D721Med (cell line): ENCODE measurements around the gene CAMK4.

Experiments
- DNase-seq: peaks from one replicate; pipeline ENCODE4 v3.0.0; 2011; ENCODE audit warnings: low spot score; ENCODE audit not compliant: insufficient read length
- FAIRE-seq: peaks from 2 replicates; lab custom pipeline; 2011; peaks lifted over from hg19 to GRCh38; lab: Jason Lieb, UNC
- TF ChIP-seq, protein P1 (sequence below): IDR thresholded peaks from 2 replicates; pipeline ENCODE4 v1.5.1; 2012; ENCODE audit warnings: mild to moderate bottlenecking, control low read depth; ENCODE audit not compliant: insufficient read depth; ENCODE audit errors: missing control alignments

The CAMK4 gene

DNA sequence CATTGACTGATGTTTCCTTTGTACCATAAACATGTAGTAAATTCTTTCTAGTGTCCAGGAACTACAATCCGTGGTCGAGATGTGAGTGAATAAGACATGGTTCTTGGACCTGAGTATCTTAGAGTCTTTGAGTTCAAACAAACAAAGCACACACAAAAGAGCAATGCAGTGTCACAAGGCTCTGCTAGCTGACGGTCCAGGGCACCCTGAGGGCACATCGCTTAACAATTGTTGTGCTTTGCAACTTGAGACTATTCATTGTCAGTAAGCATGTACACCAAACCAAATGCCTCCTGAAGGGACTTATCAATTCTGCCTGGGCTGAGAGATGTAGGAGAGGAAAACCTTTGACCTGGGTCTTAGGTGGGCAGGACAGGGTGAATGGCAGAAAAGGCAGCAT, 84.8 kb downstream of the CAMK4 start:
- TF ChIP-seq, protein P1, sequence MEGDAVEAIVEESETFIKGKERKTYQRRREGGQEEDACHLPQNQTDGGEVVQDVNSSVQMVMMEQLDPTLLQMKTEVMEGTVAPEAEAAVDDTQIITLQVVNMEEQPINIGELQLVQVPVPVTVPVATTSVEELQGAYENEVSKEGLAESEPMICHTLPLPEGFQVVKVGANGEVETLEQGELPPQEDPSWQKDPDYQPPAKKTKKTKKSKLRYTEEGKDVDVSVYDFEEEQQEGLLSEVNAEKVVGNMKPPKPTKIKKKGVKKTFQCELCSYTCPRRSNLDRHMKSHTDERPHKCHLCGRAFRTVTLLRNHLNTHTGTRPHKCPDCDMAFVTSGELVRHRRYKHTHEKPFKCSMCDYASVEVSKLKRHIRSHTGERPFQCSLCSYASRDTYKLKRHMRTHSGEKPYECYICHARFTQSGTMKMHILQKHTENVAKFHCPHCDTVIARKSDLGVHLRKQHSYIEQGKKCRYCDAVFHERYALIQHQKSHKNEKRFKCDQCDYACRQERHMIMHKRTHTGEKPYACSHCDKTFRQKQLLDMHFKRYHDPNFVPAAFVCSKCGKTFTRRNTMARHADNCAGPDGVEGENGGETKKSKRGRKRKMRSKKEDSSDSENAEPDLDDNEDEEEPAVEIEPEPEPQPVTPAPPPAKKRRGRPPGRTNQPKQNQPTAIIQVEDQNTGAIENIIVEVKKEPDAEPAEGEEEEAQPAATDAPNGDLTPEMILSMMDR = no peak
- FAIRE-seq = peak; percentile 32

DNA sequence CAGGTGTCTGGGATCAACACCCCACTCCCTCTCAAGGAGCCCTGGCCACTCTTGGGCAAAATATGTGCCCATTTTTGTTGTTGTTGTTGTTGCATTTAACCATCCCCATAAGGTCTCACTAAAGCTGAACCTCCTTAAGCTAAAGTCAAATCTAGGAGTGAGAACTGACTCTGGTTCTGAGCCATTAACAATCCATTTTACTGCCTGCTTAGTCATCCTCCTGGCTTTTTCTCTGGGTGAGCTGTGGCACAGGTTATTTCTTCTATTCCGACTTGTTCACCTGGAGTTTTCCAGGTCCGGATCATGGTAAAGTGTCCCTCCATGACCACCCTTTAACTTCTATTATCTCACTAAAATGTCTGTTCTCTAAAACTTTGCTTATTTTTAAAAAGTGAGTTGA, 85.2 kb downstream of the CAMK4 start:
- TF ChIP-seq, protein P1 = no peak
- DNase-seq (no peak), FAIRE-seq (no peak)

More for the DNA sequence above, 84.8 kb downstream of the CAMK4 start:
- no peak for DNase-seq

DNA sequence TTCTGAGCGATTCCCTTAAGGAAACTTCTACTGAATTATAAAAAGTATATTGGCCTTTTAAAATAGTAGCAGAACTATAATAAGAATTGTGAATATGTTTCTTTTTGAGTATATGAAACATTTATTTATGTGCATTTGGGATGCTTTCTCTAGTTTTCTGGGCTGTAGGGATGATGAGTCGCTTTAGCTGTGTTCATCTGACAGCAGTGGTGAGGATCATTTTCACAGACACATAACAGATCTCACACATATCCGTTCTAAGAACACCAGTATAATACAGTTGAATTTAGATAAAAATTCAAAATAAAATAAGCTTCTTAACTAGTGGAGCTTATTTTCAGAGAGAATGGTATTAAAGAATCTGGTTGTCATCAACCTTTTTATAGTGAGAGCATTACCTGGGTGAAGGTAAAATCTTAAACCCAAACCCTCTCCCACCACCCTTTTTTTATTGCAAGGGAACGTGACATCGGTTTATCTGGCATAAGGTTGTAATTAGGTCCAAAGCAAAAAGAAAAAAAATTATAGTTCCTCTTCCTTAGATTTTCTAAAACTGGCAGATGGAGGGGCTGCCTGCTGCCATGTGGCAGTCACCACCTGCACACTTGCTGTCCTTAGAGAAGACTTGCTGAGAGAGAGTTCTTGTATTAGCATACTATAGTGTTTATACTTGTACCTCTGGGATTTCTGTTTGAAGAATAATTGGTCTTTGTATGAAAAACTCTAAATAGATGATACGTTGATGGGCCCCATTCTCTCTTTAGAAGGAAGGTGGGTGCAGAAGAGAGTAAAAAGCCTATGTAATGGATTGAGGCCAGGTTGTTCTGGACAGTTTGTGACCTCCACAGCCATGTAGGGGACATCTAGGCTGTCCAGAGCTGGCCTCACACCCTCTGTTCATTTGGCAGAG, 86.8 kb downstream of the CAMK4 start:
- TF ChIP-seq, protein P1 = no peak
- DNase-seq = no peak
- FAIRE-seq = no peak

DNA sequence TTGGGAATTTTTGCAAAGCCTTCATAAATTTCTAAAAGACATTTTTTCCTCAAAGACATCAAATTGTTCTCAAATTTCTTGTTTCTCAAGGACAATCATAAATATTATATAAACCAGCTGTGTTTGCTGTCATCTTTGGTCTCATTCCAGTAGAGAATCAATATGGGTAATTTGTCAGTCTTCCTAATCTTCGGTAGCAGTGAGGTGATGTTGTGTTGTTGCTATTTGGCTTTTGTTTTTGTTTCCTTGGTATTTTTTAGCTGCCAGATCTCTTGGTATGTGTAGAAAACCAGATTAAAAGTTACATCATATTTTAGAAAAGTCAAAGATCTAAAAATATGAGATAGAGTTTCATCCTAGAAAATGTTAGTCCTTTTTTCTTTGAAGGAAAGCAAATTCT, 87.5 kb downstream of the CAMK4 start:
- TF ChIP-seq, protein P1 = no peak

DNA sequence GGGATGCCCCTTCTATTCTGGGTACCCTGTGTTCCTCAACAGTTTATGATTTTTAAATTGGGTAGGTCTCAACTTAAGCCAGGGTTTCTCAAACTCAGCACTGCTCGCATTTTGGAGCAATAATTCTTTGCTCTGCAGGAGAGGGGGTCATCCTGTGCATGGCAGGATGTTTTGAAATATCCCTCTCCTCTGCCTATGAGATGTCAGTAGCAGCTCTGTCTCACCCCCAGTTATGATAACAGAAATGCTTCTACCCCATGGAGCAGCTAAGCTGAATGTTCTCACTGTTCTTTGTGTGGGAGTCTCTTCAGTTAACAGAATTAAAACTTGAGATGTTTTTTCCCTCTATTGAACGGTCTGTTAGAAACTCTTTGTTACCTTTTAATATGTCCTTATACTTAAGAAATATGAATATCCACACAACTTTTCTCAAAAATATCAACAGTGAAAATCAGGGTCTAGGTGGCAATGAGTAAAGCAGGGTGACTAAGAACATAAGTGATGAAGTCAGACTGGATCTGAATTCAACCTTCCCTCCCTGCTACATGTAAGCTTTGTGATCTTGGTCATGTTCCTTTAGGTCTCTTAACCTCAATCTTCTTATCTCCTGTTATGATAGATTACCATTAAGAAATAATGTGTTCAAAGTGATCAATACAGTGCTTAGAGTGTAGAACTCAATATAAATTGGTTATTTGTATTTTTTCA, 89.0 kb downstream of the CAMK4 start:
- DNase-seq (no peak), FAIRE-seq (peak; percentile 60)
- TF ChIP-seq, protein P1 = no peak

More for the DNA sequence above, 87.5 kb downstream of the CAMK4 start:
- no peak for FAIRE-seq
- DNase-seq = no peak

DNA sequence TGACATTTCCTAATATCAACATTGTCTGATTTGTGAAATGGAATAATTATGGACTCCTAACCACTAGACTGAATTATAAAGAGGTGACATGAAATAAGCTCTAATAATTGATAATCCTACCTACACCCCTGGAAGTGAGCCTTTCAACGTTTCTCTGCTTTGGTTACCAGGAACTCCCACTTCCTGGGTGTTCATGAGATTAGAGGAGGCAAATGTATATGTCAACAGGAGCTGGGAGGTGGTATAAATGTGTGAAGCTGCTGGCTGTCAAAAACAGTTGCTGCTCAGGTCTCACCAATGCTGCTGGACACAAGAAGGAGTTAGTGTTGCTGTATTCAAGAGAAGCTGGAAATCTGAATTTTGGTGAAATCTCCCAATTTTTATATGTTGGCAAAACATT, 96.8 kb downstream of the CAMK4 start:
- FAIRE-seq = no peak
- TF ChIP-seq, protein P1 = no peak

More for the DNA sequence above, 96.8 kb downstream of the CAMK4 start:
- no peak for DNase-seq
